ENCODE measurements around the gene CATSPER1. TPM values are rescaled to one million over a fixed set of nuclear protein-coding genes. Genes with fewer than 3 reads are reported as not detected.
A peak's percentile ranks its signal among the peaks of the same experiment; 100 is the strongest.

The CATSPER1 gene
- under 1 TPM in 1 of 6 donors, not detected in 5; 0.11 TPM for polyA plus RNA-seq (ENCODE audit: low read depth in 6 of 6)

- DNase-seq = no peak
- Mint-ChIP-seq H3K9me3 (no peaks in the 10 kb centered on the region), H3K36me3 (no peaks in the 10 kb centered on the region), H3K27ac (peak within 1 kb of the TSS in 1 of 6 donors; percentile 18), H3K27me3 (peaks cover 4 to 31% (median 17%) of the 10 kb centered on the region in 3 donors), H3K4me3 (no peak within 1 kb of the TSS), H3K4me1 (peaks cover 5 to 12% (median 8%) of the 10 kb centered on the region in 3 donors)
- ATAC-seq (ENCODE audit: low read depth in 2 of 2) = no peak
Measured at GRCh38 chr11:66026017-66026529, at the start of gene CATSPER1. Gene CATSPER1, minus strand, starts transcription at chr11:66026479. Its CDS starts 100 bp downstream, at chr11:66026379.

- DNase-seq = no peak
Measured at GRCh38 chr11:66075273-66075672, 49.0 kb upstream of the CATSPER1 start.

DNA sequence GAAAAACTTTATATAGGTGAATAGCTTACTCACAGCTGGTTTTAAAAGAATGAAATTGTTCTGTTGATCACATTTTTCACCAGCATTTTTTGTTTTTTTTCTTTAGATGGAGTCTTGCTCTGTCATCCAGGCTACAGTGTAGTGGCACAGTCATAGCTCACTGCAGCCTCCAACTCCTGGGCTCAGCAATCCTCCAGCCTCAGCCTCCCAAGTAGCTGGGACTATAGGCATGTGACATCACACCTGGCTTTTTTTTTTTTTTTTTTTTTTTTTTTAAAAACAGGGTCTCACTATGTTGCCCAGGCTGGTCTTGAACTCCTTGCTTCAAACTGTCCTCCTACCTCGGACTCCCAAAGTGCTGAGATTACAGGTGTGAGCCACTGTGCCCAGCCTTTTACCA is 47.4 kb upstream of the CATSPER1 start:
- H3K4me1 Mint-ChIP-seq = peaks cover 50 to 84% (median 66%) of the 10 kb centered on the region in 3 donors
- DNase-seq (no peak), ATAC-seq (ENCODE audit: low read depth in 2 of 2) (no peak)
- H3K4me3 Mint-ChIP-seq = peak overlapping the region in 2 of 8 donors; percentile 63 to 99
- H3K27ac Mint-ChIP-seq = peak overlapping the region in 2 of 6 donors; percentile 63 to 91
- H3K27me3 Mint-ChIP-seq = no peaks in the 10 kb centered on the region
- peaks cover 0 to 7% of the 10 kb centered on the region in 2 donors for H3K36me3 Mint-ChIP-seq
- H3K9me3 Mint-ChIP-seq = peaks cover 0 to 2% (median 0%) of the 10 kb centered on the region in 7 donors

More at GRCh38 chr11:66075273-66075672, 49.0 kb upstream of the CATSPER1 start:
- peaks cover 54 to 91% (median 72%) of the 10 kb centered on the region in 3 donors for H3K4me1 Mint-ChIP-seq
- no peaks in the 10 kb centered on the region for H3K27me3 Mint-ChIP-seq
- H3K36me3 Mint-ChIP-seq = peaks cover 7 to 9% of the 10 kb centered on the region in 2 donors
- H3K9me3 Mint-ChIP-seq = peaks cover 0 to 2% (median 0%) of the 10 kb centered on the region in 7 donors
- ATAC-seq (ENCODE audit: low read depth in 2 of 2) = no peak
- H3K27ac Mint-ChIP-seq = peak overlapping the region in 3 of 6 donors; percentile 65 to 83 (median 69)
- H3K4me3 Mint-ChIP-seq = peak overlapping the region in 1 of 8 donors; percentile 29

DNA sequence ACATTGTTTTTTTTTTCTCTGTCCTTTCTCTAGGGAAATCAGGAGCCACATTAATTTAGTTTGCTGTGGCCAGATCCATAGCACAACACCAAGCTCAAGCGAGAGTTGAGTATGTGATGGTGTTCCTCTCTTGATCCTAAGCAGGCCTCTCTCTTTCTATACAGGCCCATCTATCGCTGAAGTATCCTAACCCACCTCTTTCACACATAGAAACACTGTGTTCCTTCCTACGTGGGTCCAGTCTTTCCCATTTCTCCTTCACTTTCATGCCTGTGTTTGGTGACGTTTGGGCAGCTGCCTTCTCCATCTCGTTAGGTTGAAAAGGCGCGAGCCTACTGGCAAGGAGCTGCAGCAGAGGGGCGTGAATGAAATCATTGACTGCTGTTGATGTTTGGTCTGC is 46.2 kb upstream of the CATSPER1 start:
- ATAC-seq (ENCODE audit: low read depth in 2 of 2) = no peak
- Mint-ChIP-seq H3K27ac (peak overlapping the region in 5 of 6 donors; percentile 30 to 95 (median 91)), H3K9me3 (peaks cover 0 to 2% (median 0%) of the 10 kb centered on the region in 7 donors), H3K4me1 (peaks cover 47 to 83% (median 66%) of the 10 kb centered on the region in 3 donors), H3K27me3 (no peaks in the 10 kb centered on the region), H3K36me3 (peaks cover 0 to 7% of the 10 kb centered on the region in 2 donors), H3K4me3 (peak overlapping the region; percentile 84 to 99 (median 98))
- DNase-seq = no peak

DNA sequence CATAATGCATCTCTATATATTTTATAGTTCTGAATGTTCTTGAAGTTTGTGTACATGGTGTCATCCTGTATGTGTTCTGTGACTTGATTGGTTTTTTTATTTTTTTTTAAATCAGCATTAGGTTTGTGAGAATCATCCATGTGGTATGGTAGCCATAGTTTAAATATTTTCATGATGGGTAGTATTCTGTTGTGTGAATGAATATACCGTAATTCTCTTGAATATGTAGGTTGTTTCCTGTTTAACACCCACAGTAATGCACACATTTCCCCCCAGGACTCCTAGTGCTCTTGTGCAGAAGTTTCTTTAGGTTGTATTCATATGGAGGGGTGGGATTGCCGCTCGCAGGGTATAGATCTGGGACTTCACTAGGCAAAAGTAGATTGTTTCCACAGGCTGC is 45.8 kb upstream of the CATSPER1 start:
- no peak for DNase-seq
- Mint-ChIP-seq H3K4me1 (peaks cover 47 to 83% (median 66%) of the 10 kb centered on the region in 3 donors), H3K27me3 (no peaks in the 10 kb centered on the region), H3K36me3 (peaks cover 0 to 7% of the 10 kb centered on the region in 2 donors), H3K4me3 (peak overlapping the region; percentile 84 to 99 (median 98)), H3K9me3 (peaks cover 0 to 2% (median 0%) of the 10 kb centered on the region in 7 donors), H3K27ac (peak overlapping the region; percentile 12 to 95 (median 91))
- ATAC-seq (ENCODE audit: low read depth in 2 of 2) = no peak

DNA sequence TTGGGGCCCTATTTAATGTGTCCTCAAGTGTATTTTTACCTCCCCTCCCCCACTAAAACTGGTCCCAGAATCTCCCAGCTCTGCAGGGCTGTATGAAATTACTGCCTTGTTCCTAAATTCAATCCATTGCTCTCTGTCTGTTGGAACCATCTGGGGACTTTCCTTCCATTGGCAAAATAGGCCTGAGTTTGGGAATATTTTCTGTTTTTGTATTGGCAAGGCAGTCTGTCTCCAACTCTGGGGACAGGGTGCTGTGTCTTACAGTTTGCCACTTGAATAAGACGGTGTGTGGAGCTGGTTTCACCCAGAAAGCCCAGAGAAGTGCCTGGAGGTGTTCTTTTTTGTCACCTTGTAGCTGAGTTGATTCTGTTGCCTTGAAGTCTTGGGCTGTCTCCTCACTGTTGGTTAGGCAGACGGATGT is 45.1 kb upstream of the CATSPER1 start:
- no peak for ATAC-seq (ENCODE audit: low read depth in 2 of 2)
- Mint-ChIP-seq H3K27me3 (no peaks in the 10 kb centered on the region), H3K4me1 (peaks cover 51 to 83% (median 68%) of the 10 kb centered on the region in 3 donors), H3K9me3 (peaks cover 0 to 2% (median 0%) of the 10 kb centered on the region in 7 donors), H3K4me3 (peak overlapping the region; percentile 84 to 99 (median 98)), H3K27ac (peak overlapping the region; percentile 91 to 95 (median 92)), H3K36me3 (peaks cover 0 to 7% of the 10 kb centered on the region in 2 donors)
- DNase-seq = no peak

GRCh38 chr11:66070604-66071380 is 44.5 kb upstream of the CATSPER1 start:
- H3K27me3 Mint-ChIP-seq = no peaks in the 10 kb centered on the region
- peak; percentile 2 for ATAC-seq (ENCODE audit: low read depth in 2 of 2)
- H3K27ac Mint-ChIP-seq = peak overlapping the region in 5 of 6 donors; percentile 91 to 95 (median 94)
- H3K9me3 Mint-ChIP-seq = peaks cover 0 to 2% (median 0%) of the 10 kb centered on the region in 7 donors
- H3K4me1 Mint-ChIP-seq = peaks cover 49 to 81% (median 62%) of the 10 kb centered on the region in 3 donors
- peaks cover 0 to 7% of the 10 kb centered on the region in 2 donors for H3K36me3 Mint-ChIP-seq
- H3K4me3 Mint-ChIP-seq = peak overlapping the region; percentile 84 to 99 (median 98)
- DNase-seq = no peak

DNA sequence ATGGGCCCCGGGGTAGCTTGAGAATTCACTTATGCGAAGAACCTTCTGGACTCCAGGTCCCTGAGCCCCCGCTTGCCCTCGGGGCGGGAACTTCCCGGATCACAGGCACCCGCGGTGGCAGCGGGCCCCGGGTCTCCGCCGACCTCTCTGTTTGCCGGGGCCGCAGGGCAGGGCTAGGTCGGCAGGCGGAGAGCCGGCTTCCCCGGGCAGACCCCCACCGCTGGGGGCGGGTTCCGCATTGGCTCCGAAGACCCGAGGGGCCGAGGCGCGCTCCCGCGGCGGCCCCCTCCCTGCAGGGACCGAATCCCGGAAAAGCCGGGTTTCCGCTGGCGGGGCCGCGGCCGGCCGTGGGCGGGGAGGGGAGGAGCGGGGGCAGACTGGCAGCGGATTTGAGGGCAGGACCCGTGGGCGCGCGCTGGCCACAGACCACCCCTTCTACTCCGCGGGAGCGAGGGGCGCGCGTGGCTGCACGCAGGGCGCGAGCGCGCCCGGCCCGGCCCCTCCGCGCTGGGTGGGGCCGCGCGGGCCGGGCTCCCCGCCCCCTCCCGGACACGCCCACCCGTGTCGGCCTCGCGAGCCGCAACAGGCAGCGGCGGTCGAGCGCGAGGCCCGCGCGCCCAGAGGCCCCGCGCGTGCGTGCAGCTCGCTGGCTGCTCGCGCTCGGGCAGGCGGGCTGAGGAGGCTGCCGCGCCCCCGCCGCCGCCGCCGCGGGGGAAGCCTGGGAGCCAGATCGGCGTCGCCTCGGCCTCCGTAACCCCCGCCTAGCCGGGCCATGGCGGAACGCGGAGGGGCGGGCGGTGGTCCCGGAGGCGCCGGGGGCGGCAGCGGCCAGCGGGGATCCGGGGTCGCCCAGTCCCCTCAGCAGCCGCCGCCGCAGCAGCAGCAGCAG is 43.7 kb upstream of the CATSPER1 start, which contains the start of gene PACS1:
Gene PACS1, plus strand, starts transcription at position 558 of the 889 bp plus-strand sequence. Its CDS starts 215 bp downstream, at position 773.
- ATAC-seq (ENCODE audit: low read depth in 2 of 2) = peak; percentile 72 to 73
- Mint-ChIP-seq H3K4me3 (peak within 1 kb of the TSS; percentile 84 to 99 (median 98)), H3K27me3 (no peaks in the 10 kb centered on the region), H3K9me3 (peaks cover 0 to 2% (median 0%) of the 10 kb centered on the region in 7 donors), H3K36me3 (peaks cover 6 to 14% of the 10 kb centered on the region in 2 donors), H3K4me1 (peaks cover 48 to 74% (median 61%) of the 10 kb centered on the region in 3 donors), H3K27ac (peak within 1 kb of the TSS; percentile 91 to 99 (median 96))
- peak; percentile 80 for DNase-seq

DNA sequence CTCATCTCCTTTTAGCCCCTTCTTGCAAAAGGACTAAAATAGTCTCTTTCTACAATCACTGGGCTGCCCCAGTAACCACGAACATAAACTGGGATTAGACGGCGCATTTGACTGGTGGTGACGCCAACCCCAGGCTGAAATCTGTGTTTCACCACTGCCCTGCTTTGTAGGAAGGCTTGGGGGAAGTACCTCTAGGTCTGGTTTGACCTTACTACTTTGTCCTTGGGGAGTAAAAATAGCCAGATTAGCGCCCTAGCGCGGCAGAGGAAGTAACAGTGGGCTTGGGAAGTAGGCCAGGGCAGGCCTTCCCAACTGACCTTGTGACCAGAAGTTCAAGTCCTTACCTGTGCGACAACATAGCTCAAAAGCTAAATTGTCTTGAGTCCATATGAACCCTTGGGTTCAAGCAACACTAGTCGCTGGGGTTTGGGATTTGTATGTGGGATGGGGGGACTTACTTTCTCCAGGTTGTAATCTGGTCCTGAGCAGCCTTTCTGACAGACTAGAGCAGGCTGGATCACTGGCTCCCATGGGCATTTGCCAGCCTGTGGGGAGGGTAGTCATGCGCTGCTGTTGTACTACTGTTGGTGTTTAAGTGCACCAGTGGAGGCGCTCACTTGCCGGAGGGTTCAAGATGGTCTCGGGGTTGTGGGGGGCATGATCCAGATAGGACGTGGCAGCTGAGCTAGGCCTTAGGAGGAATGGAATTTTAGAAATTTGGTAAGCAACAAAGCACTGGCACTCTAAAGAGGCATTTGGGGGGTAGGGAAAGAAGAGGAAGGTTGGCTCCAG is 42.8 kb upstream of the CATSPER1 start:
- DNase-seq (peak; percentile 16), ATAC-seq (ENCODE audit: low read depth in 2 of 2) (peak; percentile 29 to 35)
- Mint-ChIP-seq H3K4me1 (peaks cover 50 to 68% (median 61%) of the 10 kb centered on the region in 3 donors), H3K27me3 (no peaks in the 10 kb centered on the region), H3K36me3 (peaks cover 11 to 16% of the 10 kb centered on the region in 2 donors), H3K27ac (peak overlapping the region; percentile 88 to 99 (median 96)), H3K9me3 (peaks cover 0 to 2% (median 0%) of the 10 kb centered on the region in 7 donors), H3K4me3 (peak overlapping the region; percentile 84 to 98 (median 90))

GRCh38 chr11:66068154-66068821 is 42.0 kb upstream of the CATSPER1 start:
- peak; percentile 71 for DNase-seq
- H3K27me3 Mint-ChIP-seq = no peaks in the 10 kb centered on the region
- peaks cover 51 to 63% (median 62%) of the 10 kb centered on the region in 3 donors for H3K4me1 Mint-ChIP-seq
- peak; percentile 29 to 32 for ATAC-seq (ENCODE audit: low read depth in 2 of 2)
- peak overlapping the region; percentile 28 to 98 (median 90) for H3K4me3 Mint-ChIP-seq
- H3K9me3 Mint-ChIP-seq = peaks cover 0 to 2% (median 0%) of the 10 kb centered on the region in 7 donors
- peaks cover 19 to 23% of the 10 kb centered on the region in 2 donors for H3K36me3 Mint-ChIP-seq
- H3K27ac Mint-ChIP-seq = peak overlapping the region; percentile 88 to 98 (median 96)

- Mint-ChIP-seq H3K27ac (peak overlapping the region in 4 of 6 donors; percentile 78 to 98 (median 92)), H3K9me3 (peaks cover 0 to 2% (median 0%) of the 10 kb centered on the region in 7 donors), H3K4me1 (peaks cover 44 to 63% (median 62%) of the 10 kb centered on the region in 3 donors), H3K27me3 (no peaks in the 10 kb centered on the region), H3K4me3 (peak overlapping the region in 2 of 8 donors; percentile 57 to 89), H3K36me3 (peaks cover 26 to 30% of the 10 kb centered on the region in 2 donors)
- no peak for DNase-seq
- no peak for ATAC-seq (ENCODE audit: low read depth in 2 of 2)
Measured at GRCh38 chr11:66067640-66068039, 41.4 kb upstream of the CATSPER1 start.
